HG03095 (cell line): ENCODE results near the gene RPS6KA4.

Experiments
- ATAC-seq: cut with Tn5 transposase; IDR thresholded peaks from one replicate; pipeline ENCODE4 v1.9.1; 2021; ENCODE audit warnings: moderate library complexity; ENCODE audit not compliant: unreplicated experiment

The RPS6KA4 gene

DNA sequence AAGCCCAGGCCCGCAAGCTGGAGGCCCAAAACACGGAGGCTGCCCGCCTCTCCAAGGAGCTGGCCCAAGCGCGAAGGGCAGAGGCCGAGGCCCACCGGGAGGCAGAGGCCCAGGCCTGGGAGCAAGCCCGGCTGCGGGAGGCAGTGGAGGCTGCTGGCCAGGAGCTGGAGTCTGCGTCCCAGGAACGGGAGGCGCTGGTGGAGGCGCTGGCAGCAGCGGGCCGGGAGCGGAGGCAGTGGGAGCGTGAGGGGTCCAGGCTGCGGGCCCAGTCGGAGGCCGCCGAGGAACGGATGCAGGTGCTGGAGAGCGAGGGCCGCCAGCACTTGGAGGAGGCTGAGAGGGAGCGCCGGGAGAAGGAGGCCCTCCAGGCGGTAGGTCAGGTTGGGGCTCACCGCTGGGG lies 14.2 kb upstream of the RPS6KA4 start:
- no peak for ATAC-seq

DNA sequence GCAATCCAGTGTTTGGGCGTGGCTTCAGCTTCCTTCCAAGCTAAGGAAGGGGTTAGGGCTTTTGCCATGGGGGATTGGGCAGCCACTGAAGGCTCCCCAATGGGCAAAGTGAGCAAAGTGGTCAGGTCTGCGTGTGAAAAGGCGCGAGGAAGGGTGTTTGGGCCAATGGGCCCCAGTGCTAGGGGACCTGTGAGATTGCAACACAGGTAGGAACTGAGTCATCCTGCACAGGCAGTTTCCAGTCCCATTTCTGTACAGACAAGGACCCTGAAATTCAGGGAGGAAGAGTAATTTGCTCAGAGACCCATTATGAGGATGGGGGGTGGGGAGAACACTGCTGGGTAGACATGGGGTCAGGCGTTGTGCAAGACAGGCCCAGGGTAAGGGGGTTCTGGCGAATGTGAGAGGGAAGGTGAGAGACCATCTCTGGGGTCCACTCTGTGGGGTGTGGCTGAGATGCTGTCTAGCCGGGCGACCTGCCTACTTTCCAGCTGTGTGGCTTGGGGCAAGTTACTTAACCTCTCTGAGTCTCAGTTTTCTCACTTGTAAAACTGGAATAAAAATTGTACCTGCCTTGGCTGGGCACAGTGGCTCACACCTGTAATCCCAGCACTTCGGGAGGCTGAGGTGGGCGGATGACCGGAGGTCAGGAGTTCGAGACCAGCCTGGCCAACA lies 11.6 kb upstream of the RPS6KA4 start:
- ATAC-seq = no peak

DNA sequence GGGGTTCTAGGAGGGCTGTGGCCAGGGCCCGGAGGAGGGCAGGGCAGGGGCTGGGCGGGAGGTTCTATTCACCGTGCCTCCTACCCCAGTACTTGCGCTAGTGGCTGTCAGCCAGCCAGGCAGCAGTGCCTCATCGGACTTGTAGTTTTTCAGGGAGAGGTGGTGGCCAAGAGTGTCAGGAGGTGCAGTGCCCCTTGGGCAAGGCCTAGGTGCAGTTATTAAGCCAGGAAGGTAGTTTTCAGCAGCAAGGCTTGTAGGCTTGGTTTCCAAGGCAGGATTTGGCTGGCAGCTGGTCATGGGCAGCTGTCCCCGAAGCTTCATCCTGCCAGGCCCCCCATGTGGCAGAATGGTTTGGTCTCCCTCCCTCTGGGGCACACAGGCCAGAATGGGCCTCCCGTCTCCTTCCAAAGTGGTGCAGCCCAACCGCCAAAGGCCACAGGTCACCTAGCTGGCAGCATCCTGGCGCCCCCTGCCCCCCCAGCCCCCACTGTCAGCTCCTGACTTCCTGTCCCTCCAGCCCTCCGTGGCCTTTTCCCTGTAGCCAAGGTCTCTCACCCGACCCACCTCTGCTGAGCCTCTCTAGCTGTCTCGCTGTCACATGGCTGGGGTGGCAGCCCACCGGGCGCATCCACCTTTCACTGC lies 10.5 kb upstream of the RPS6KA4 start:
- ATAC-seq = no peak

DNA sequence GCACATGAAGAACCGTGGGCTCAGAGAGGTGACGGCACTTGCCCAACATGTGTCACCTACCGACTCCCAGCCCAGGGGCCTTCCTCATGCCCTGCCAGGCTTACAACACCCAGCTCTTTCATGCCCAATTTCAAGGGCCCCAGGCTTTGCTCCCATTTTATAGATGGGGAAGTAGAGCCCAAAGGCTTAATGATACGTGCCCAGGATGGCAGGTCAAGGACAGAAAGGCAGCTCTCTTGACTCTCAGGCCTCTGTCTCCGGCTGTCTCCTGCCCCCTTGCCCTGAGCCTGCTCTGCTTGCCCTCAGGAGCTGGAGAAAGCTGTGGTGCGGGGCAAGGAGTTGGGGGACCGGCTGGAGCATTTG lies 10.0 kb upstream of the RPS6KA4 start:
- no peak for ATAC-seq

DNA sequence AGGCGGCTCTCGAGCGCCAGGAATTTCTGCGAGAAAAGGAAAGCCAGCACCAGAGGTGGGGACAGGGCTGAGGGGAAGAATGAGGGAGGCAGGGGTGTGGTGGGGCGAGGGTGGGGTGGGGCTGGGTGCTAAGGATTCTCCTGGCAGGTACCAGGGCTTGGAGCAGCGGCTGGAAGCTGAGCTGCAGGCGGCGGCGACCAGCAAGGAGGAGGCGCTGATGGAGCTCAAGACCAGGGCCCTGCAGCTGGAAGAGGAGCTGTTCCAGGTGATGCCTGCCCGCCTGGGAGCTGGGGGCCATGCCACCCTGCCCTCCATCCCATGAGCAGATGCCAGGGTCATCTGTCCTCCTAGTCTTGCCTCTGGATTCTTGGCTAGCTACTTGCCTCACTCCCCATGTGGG lies 9.6 kb upstream of the RPS6KA4 start:
- ATAC-seq = no peak

DNA sequence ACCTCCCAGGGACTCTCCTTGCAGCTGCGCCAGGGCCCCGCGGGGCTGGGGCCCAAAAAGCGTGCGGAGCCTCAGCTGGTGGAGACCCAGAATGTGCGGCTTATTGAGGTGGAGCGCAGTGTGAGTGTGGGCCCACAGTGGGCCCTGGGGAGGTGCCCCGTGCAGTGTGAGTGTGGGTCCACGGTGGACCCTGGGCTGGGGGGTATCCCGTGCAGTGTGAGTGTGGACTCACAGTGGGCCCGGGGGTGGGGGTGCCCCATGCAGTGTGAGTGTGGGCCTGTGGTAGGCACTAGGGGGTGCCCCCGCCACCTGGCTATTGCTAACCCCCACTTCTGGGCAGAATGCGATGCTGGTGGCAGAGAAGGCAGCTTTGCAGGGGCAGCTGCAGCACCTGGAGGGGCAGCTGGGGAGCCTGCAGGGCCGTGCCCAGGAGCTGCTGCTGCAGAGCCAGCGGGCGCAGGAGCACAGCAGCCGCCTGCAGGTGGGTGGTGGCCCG lies 7.8 kb upstream of the RPS6KA4 start:
- ATAC-seq = no peak

DNA sequence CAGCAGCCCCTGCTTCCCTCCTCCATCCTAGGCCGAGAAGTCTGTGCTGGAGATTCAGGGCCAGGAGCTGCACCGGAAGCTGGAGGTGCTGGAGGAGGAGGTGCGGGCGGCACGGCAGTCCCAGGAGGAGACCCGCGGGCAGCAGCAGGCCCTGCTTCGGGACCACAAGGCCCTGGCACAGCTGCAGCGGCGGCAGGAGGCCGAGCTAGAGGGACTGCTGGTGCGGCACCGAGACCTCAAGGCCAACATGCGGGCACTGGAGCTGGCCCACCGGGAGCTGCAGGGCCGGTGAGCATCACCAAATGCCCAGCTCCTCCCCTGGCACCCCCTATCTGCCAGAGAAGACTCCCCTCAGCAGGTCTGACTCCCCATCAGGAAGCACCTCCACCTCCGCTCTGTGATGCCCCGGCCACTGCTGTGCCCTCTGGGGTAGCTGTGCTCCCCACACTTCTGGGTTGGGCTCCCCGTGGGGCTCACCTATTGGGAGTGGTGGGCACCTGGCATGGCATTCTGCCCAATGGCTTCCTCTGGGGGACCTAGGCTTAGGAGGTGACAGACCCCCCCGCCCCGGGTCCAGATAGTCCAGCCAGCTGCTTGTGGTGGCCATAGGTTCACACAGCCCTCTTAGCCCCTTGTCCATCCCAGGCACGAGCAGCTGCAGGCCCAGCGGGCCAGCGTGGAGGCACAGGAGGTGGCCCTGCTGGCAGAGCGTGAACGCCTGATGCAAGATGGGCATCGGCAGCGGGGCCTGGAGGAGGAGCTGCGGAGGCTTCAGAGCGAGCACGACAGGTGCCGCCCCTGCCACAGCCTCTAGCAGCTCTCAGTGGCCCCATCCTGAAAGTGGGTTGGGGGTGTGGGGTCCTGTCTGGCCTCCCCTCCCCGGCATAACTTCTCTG lies 6.6 kb upstream of the RPS6KA4 start:
- no peak for ATAC-seq

DNA sequence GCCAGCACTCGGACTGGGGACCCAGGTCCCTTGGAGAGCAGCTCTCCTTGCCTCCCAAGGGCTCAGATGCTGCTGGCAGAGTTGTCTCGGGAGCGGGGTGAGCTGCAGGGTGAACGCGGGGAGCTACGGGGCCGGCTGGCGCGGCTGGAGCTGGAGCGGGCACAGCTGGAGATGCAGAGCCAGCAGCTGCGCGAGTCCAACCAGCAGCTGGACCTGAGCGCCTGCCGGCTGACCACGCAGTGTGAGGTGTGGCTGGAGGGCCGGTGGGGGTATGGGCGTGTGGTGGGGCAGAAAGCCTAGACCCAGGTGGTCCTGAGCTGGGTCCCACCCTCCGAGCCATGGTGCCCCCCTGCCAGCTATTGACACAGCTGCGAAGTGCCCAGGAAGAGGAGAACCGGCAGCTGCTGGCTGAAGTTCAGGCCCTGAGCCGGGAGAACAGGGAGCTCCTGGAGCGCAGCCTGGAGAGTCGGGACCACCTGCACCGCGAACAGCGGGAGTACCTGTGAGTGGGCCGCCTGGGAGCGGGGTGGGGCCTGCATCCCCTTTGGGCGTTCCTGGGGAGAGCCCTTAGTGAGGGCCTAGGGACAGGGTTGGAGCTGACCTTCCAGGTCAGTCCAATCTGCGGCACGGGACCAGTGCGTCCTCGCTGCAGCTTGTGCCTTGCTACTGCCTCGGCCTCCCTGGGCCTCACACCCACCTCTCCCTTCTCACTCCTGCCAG lies 5.8 kb upstream of the RPS6KA4 start:
- no peak for ATAC-seq

DNA sequence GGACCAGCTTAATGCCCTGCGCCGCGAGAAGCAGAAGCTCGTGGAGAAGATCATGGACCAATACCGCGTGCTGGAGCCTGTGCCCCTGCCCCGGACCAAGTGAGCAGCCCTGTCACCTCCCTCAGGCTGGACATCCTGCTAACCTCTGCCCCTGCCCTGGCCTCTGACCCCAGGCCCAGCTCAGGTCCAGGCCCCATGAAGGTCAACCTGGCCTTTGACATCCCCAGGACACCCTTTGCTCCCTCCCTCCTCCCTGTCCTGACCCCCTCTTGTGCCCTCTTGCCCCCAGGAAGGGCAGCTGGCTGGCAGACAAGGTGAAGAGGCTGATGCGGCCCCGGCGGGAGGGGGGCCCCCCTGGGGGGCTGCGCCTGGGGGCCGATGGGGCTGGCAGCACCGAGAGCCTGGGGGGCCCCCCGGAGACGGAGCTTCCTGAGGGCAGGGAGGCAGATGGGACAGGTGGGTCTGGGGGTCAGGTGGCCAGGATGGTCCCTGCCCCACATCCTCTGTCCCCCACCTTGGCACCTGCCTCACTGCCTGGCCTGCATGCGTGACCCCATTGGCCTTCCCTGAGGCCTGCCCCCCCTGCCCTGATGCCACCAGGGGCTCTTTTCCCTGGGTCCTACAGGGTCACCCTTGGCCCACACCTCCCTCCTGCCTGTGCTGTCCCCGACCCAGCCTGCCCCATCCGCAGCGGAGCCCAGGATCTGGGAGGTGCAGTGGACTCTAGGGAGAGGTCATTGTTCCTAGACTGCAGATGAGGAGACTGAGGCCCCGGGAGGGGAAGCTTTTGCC lies 5.1 kb upstream of the RPS6KA4 start:
- no peak for ATAC-seq

DNA sequence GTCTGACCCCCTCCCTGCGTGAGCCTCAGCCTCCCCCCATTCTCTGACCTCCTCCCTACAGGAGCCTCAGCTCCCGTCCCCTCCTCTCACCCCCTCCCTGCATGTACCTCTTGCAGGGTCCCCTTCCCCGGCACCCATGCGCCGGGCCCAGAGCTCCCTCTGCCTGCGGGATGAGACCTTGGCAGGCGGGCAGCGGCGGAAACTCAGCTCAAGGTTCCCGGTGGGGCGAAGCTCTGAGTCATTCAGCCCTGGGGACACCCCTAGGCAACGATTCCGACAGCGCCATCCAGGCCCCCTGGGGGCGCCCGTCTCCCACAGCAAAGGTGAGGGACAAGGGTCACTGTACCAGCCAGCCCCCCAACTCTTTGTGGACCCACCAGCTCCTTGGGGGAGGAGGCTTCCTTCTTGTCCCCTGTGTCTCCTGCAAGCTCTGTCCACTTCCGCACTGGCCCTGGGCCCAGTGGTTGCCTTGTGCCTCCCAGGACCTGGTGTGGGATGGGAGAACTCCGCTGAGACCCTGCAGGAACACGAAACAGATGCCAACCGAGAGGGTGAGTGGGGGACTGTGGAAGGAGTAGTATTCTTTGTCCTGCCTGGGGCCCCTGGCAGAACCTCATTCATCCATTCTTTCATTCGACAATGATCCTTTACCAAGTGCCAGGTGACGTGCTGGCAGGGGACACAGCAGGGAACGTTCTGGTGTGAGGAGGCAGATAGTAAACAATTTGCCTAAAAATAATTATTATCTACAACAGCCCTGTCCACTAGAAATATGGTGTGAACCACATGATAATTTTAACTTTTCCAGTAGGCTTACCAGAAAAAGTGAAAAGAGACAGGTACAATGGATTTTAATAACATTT lies 3.7 kb upstream of the RPS6KA4 start:
- no peak for ATAC-seq

DNA sequence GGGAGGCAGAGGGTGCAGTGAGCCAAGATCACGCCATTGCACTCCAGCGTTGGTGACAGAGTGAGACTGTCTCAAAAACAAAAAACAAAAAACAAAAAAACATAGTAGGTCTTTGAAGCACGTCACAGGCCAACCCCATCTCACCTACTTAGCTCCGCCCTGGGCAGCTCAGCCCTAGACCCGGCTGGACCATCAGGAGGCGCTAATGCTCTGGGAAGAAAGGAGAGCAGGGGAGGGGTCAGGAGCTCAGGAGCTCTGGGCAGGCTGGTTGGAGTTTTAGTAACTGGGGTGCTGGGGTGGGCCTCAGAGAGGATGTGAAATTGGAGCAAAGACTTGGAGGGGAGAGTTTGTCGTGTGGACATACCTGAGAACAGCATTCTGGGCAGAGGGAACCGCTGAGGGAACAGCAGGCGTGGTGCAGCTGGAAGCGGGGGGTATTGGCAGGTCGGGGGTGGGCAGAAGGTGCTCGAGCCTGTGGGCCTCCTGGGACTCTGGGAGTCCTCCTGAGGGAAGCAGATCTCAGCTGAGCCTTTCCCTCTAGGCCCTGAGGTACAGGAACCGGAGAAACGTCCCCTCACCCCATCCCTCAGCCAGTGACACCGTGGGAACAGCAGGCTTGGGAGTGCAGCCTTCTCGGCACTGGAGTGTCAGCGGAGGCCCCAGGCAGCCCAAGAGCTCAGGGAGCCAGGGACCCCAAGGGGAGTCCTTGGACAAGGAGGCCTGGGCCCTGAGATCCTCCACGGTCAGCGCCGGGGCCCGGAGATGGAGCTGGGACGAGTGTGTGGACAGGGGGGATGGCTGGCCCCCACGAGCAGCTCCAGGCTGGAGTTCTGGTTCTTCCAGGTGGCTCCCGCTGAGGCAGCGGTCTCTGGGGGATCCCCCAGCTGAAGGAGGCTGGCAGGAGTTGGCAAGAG lies 2.2 kb upstream of the RPS6KA4 start:
- ATAC-seq = no peak

DNA sequence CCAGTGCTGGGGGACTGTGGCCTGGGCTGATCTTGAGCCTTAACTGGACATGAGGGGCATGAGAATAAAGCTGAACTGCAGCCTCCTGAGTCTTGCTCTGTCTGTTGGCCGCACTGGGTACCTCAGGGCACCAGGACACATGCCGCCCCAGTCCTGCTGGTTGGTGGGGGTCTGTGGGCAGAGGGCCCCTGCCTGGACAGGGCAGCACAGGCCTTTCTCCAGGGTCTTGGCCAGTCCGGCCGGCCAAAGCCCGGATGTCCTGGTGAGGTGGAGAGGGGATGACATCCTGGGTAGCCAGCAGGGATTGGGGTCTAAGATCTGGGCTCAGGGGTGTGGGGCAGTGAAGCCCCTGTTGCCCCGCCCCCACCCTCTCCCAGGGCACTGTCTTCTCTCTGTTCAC lies 1.5 kb upstream of the RPS6KA4 start:
- no peak for ATAC-seq

DNA sequence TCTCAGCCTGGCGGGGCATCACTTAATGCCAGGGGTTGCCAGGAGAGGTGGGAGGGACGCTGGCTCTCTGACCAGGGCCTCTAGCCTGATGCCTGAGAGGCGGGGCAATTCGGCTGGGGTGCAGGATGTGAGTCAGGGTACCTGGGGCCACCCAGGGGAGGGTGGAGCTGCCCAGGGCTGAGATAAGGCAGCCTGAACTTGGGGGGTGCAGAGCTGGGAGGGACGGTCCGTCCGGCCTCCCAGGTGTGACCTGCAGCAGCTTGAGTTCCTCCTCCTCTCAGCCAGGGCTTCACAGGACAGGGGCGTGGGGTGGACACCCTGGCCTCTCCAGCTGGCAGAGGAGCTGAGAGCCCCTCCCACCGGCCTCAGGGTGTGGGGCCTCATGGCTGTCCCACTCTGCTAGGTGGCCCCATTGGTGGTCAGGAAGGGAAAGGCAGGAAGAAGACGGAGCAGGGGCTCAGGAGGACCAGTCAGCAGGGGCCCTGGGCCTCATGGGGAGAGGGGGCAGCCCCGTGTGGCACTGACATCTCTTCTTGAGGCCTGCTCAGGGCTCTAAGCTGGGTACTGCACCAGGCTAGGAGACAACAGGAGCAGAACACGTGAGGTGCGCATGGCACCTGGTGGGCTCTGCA lies 942 bp upstream of the RPS6KA4 start:
- ATAC-seq = no peak

DNA sequence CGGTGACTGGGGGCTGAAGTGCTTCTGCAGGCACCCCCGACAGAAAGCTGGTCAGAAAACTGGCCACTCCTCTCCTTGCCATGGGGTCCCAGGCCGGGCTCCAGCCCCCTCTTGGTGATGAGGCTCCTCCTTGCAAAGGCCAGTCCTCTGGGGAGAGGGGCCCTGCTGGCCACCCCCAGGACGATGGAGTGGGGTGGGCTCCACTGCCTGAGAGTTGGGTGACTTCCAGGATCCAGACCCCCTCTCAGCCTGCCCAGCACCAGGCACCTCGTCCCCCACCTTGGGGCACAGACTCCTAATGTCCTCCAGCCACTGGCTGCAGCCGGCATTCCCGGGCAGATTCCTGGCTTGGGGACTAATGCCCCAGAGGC lies 441 bp upstream of the RPS6KA4 start:
- no peak for ATAC-seq

DNA sequence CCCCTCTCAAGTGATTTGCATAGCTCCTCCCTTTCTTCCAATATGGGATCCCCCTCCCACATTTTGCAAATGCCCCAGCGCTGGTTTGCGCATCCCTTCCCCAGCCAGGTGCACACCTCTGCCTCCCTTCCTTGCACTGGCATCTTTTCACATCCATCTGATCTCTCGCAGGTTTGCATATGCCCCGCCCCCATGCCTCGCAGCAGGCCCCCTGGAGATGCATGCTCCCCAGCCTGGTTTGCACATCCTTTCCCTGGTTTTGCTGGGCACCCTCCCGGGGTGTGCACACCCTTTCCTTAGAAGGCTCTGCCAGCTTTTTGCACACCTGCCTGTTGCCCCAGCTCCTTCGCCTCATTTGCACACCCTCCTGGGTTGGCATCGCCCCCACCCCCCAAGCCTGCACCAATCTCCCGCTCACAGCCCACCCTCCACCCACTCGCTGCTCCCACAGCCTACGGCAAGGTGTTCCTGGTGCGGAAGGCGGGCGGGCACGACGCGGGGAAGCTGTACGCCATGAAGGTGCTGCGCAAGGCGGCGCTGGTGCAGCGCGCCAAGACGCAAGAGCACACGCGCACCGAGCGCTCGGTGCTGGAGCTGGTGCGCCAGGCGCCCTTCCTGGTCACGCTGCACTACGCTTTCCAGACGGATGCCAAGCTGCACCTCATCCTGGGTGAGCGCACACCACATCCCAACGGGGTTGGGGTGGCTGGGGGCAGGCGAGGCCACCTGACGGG lies 917 bp downstream of the RPS6KA4 start:
- ATAC-seq = no peak

DNA sequence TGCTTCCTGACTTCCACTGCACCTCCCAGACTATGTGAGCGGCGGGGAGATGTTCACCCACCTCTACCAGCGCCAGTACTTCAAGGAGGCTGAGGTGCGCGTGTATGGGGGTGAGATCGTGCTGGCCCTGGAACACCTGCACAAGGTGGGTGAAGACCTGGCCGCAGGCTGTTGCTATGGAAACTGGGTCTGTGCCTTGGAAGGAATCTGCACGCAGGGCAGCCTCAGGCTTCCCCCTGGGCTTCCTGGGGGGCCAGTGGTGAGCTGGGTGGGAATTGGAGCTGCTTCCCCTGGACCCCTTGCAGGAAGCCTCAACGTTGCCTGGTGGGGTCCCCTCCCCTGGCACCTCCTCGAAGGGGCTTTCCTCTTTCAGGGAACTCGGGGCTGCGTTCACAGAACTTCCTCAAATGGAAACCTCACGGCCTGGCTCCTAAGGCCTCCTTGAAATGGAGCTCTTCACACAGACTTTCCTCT lies 1.5 kb downstream of the RPS6KA4 start:
- ATAC-seq = no peak

DNA sequence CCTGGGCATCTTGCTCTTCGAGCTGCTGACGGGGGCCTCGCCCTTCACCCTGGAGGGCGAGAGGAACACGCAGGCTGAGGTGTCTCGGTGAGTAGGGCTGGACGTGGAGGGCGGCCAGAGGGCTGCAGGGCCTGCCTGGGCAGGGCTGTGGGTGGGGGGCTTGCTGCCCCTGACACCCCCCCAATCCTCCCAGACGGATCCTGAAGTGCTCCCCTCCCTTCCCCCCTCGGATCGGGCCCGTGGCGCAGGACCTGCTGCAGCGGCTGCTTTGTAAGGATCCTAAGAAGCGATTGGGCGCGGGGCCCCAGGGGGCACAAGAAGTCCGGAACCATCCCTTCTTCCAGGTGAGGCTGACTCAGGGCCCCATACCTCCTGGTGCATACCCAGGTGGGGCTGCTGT lies 2.7 kb downstream of the RPS6KA4 start:
- no peak for ATAC-seq
